ENCODE results near the gene MED12L.

DNA sequence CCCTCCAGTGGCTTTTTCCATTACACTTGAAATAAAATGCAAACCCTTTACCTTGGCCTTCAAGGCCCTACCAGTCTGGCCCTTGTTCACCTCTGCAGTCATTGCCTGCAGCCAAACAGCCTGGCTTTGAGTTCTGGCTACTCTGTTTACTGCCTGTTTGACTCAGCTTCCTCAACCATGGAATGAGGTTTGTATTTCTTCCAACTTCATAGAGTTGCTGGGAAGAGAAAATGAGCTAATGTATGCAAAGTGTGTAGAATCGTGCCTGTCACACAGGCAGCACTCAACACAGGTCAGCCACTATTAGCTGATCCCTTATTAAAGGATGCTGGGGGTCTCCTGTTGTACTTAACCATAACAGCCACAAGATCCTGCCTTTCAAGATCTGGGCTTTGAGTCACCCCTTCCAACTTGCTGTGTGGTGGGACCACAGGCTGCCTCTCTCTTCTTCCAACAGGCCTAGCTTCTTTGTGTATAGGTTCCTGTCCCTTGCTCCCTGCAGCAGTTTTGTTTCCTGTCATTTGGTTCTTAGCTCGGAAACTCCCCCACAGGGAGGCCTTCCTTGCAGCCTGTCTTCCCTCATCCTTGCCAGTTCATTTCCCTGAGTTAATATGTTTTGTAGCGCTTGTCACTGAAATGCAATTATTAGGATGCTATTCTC is 6.4 kb downstream of the MED12L start:
- TF ChIP-seq, protein P1, sequence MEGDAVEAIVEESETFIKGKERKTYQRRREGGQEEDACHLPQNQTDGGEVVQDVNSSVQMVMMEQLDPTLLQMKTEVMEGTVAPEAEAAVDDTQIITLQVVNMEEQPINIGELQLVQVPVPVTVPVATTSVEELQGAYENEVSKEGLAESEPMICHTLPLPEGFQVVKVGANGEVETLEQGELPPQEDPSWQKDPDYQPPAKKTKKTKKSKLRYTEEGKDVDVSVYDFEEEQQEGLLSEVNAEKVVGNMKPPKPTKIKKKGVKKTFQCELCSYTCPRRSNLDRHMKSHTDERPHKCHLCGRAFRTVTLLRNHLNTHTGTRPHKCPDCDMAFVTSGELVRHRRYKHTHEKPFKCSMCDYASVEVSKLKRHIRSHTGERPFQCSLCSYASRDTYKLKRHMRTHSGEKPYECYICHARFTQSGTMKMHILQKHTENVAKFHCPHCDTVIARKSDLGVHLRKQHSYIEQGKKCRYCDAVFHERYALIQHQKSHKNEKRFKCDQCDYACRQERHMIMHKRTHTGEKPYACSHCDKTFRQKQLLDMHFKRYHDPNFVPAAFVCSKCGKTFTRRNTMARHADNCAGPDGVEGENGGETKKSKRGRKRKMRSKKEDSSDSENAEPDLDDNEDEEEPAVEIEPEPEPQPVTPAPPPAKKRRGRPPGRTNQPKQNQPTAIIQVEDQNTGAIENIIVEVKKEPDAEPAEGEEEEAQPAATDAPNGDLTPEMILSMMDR (IDR thresholded peaks at IDR 0.05), result no peak
- TF ChIP-seq POLR2A (IDR thresholded peaks at IDR 0.05), result no peak

Measured in lower leg skin (tissue), 3 donors.